ENCODE results near the gene SLC1A7.

GRCh38 chr1:53129891-53130597, 12.4 kb downstream of the SLC1A7 start:
- TF ChIP-seq EZH2phosphoT487 (IDR thresholded peaks at IDR 0.05) (no peak), CTCF (IDR thresholded peaks at IDR 0.05) (no peak)

Measured in neural progenitor cell (in vitro differentiated cells).